HG02763 (cell line): ENCODE measurements around the gene TIMM10.

Source experiments
- ATAC-seq: cut with Tn5 transposase; IDR thresholded peaks from one replicate; pipeline ENCODE4 v1.9.1; 2021; ENCODE audit warnings: mild to moderate bottlenecking, moderate library complexity; ENCODE audit not compliant: unreplicated experiment

TIMM10 gene

DNA sequence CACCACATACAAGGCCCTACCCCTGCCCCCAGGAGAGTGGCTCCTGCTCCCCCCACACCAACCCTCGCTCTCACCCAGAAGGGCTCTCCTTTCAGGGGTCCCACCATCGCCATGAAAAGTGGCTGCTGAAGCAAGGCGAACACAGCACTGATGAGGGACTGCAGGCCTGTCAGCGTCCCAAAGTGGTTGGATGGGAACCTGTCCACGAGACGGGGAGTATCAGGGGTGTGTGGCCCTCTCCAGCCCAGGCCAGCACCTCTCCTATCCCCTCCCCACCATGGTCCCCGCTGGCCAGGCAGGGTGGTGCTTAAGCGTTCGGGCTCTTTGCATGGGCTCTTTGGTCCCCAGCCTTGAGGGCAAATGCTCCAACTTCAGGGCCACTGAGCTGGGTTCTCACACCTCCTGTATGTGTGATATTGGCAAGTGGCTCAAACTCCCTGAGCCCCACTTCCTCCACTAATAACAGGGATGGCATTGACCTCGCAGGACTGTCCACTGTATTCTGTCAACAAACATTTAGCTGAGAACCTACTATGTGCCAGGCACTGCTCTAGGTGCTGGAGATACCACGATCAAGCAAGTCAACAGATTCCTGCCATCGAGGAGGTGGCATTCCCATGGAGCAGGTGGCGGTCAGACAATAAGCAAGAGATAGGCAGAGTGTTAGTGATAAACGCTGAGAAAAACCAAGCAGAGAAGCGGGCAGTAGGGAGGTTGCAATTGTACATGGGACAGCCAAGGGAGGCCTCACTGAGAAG is 43.4 kb downstream of the TIMM10 start:
- ATAC-seq, result no peak

DNA sequence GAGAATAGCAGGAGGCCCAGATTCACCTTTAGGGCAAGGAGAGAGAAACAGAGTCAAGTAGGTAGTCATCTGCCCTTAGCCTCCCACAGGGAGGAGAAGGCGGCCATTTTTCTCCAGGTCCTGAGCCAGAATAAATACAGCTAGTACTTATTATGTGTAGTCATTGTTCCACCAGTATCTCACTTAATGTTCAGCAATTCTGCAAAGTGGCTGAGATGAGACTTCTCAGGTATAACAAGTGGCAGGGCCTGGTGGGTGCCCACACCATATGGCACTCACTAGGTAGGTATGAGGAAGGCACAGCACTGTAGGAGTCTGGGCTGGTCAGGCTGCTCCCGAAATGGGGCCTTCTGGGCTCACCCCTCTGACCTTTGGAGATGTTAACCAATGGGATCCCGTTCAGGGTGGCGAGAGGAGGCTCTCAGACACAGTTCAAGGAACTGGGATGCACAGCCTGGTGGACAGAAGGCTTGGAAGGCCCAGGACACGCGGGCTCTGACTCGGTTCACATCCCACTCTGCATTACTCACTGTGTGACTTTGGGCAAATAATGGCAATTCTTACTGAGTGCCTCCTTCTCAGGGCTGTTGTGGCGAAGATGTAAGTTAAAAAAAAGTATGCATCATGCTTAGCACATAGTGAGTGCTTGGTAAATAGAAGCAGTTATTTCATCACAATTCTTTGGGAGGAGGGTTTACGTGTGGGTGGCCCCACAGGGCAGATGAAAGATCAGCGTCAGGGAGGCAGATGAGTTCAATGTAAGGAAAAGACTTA is 45.1 kb downstream of the TIMM10 start:
- no peak for ATAC-seq

- ATAC-seq, result peak; percentile 65
Measured at GRCh38 chr11:57484141-57484710, 46.3 kb downstream of the TIMM10 start.

DNA sequence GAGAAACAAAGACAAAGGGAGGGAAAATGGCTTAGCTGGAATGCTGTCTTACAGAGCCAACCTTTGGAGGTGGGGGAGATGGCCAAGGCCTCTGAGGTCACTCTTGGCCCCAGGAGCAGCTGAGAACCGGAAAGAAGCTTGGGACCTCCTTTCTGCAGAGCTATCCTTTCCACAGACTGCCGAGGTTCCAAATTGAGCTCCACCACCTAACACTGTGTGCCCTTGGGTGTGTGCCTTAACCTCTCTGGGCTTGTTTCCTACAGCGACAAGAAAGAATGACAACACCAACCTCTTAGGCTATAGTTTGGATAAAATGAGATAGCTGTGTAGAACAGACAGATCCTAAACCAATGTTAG is 47.0 kb downstream of the TIMM10 start:
- ATAC-seq, result no peak

DNA sequence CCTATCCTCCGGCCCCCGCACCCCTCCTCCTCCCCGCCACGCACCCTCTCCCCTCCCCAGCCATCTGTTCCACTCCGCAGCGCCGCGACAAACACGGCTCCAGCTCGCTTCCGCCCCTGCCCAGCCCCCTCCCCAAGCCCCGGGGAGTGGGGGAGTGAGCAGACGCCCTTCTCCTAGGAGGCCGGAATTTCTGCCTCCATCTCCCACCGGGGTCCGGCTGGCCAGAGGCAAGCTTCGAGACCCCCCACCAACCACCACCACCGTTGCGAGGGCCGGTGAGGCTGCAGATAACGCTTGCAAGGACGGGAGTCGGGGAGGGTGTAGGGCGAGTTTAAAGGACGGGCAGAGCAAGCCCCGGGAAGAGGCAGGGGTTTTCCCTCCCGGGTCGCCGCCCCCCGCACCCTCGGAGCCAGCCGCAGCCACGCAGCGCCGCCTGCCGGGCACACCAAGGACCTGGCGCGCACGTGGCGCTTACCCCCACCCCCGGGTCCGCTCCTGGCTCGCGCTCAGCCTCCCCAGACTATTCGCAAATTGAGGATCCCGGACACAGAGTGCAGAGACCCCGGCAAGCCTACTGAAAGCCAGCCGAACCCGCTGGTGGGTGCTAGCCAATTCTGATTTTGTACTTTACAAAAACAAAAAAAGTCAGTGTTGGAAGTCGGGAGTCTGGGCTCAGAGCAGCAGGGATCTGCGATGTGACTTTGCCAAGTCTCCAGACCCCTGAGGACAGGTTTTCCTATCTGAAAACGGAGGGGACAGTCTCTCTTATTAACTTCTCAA is 47.6 kb downstream of the TIMM10 start:
- ATAC-seq, result peak; percentile 42

DNA sequence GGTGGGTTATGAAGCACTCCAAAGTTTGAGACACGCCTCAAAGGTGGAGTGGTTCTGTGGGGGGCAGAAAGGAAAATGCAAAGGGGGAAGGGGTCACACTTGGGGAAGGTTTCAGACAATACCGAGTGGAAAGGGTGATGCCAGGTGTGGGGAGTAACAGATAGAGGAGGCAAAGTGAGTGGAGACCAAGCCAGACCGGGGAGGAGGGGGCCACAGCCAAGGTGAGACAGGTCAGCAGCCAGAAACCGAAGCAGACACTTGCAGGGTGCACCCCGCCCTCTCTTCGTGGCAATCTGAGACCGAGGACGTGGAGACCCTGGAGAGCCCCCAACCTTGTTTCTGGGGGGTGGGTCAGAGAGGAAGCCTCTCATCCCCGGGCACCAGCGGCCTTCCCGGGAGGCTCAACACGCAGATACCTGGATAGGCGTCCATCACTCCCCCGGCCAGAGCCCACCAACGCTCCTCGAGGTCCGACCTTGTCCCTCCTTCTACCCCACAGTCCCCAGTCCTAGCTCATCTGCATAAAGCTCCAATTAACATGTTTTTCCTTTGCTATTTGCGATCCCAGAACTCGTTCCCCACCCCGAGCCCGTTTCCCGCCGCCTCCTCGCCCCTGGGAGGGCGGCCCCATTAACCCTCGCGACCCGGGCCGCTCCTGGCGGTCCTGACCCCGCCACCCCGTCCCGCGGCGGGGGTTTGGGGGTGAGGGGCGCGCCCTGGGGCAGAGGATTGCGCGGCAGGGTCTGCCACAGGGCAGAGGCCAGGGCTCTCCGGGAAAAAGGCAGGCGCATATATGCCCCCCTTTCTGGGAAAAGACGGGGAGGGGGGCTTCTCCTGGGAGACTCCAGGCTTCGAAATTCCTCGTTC is 48.4 kb downstream of the TIMM10 start:
- ATAC-seq, result no peak

GRCh38 chr11:57481315-57481714 is 49.2 kb downstream of the TIMM10 start:
- no peak for ATAC-seq

GRCh38 chr11:57480409-57481137 is 50.0 kb downstream of the TIMM10 start:
- ATAC-seq, result no peak

DNA sequence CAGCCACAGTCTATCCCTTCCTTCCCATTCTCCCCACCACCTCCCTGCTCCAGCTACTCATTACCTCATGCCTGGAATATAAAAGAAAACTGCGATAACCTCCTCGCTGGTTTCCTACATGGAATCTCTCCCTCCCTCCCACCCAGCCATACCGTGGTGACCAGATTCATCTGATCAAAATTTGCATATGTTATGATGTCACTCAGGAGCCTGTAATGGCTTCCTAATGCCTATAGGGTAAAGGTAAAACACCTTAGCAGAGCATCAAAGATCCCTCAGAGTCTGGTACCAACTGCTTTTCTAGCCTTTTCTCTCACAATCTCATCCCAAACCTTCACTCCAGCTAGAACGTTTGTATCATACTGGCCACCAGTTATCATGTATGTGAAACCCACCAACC is 50.6 kb downstream of the TIMM10 start:
- no peak for ATAC-seq

GRCh38 chr11:57479021-57479663 is 51.4 kb downstream of the TIMM10 start:
- ATAC-seq, result no peak
